NCI-H82 treated with DMSO at 0.1 percent for 48 hours (cell line): ENCODE data around the gene ACKR3.

Experiments used
- DNase-seq: peaks from one replicate; lab custom pipeline; 2025; ENCODE audit not compliant: unreplicated experiment; lab: John Stamatoyannopoulos, UW

ACKR3 gene

DNA sequence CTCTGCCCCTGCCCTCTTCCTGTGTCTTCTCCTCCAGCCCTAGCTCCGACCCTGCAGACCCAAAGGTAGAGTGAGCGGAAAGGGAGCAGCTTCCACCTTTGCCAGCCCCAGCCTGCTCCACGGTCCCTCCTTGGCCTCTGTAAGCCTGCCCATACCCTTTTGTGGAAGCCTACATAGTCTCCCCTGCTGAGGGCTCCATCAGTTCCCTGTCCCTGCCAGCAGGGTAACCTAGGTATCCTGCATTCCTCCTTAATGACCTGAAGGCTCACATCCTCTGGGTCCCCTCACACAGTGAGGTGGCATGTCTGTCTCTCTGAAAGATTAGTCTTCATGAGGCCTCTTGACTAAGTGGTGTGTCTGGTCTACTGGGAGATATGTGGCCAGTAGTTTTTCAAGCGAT, 20.5 kb upstream of the ACKR3 start:
- DNase-seq = no peak

DNA sequence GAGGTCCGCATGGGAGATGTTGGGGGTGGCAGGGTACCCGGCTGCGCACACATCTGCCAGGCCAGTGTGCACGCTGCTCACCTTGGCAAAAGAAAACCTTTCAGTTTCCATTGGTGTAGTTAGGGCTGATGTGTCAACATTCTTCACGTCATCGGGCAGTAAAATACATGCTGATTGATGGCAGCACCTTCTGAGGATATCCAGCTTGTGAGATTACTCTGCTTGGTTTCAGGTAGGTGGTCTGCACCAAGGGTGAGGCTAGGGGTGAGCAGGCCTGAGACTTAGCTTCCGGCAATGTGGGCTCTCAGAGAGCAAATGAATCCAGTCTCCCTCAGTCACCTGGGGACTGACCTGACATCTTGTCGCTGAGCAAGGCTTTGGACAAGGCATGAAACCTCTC, 19.3 kb upstream of the ACKR3 start:
- DNase-seq = no peak

GRCh38 chr2:236550701-236551465, 18.7 kb upstream of the ACKR3 start:
- DNase-seq = no peak

DNA sequence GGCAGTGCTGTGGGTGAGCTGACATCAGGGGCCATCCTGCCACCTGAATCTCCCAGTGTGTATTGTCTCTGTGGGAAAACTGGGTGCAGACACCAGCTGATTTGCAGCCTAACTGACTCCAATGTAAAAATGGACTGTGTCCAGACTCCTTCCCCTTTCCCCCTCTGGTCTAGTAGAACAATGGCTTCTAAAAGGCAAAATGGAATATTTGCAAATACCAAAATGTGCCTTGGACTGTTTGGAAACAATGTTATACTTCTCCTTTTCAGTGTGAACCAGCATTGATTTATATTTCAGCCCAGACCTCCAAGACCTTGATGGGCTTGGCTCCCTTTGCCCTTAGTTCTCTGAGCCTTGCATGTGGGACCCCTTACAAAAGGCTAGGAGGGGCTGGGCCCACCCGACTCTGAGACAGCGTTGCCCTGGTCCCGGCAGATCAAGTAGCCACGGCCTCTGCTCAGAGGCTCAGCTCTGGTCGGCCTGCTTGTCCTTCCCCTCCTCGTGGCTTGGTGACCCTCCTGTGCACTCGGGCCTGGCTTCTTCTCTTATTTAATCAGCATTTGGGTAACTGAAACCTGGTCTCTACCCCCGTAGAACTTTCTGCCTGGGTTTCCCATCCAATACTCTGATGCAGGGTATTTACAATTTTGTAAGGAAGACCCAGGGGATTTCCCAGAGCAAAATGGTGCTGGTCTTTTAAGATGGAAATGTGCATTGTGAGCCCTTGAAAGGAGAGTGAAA, 18.0 kb upstream of the ACKR3 start:
- DNase-seq = no peak

- no peak for DNase-seq
These were observed 17.4 kb upstream of the ACKR3 start for GRCh38 chr2:236552212-236552542.

DNA sequence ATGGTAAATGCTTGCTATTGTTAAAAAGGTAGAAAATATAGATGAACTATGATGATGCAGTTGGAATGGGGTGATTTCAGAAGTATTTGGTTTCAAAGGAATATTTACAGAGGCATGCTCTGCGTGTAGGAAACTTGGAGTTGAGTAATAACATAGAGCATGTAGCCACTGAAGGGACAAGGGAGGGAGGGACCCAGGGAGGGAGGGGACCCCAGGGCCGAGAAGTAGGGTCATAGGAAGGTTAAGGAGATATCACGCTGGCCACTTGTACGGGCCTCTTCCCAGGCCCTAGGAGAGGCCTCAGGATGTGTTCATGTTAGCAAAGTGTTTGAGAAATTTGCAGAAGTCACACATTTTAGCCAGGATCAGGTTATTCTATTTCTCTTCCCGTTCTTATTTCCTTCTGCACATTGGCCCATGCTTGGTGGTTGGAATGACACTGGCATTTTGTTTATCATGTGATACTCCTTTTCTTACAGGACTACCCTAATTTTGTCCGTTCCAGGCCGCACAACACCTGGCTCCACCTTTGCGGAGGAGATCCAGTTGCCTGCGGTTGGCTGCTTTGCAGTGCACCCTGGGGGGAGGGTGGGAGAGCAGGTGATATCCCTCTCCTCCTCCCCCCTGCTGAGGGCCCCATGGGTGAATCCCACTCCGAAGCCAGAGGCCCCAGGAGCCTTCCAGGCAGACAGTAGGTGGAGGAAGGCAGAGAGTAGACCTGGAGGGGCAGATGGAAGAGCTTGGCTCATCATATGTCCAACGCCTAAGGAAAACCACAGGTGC, 16.9 kb upstream of the ACKR3 start:
- no peak for DNase-seq

DNA sequence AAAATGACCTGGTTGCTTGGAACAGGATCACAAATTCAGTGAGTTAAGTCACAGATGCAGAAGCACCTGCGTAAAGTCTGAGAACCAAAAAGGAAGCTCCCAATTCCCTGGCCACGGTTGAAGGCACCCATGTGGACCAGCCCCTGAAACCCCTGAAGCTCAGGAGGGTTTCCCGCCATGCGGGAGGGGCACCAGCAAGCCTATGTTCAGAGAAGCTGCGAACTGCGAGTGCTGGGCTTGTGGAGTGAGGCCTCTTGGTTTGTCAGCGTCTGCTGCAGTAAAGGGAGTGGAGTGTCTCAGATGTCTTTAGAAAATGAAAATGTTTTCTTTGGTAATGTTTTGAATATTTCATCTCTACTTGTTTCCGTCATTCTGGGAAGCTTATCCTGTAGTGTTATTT, 16.1 kb upstream of the ACKR3 start:
- no peak for DNase-seq

- DNase-seq = no peak
These were observed 14.9 kb upstream of the ACKR3 start for GRCh38 chr2:236554629-236555282.

DNA sequence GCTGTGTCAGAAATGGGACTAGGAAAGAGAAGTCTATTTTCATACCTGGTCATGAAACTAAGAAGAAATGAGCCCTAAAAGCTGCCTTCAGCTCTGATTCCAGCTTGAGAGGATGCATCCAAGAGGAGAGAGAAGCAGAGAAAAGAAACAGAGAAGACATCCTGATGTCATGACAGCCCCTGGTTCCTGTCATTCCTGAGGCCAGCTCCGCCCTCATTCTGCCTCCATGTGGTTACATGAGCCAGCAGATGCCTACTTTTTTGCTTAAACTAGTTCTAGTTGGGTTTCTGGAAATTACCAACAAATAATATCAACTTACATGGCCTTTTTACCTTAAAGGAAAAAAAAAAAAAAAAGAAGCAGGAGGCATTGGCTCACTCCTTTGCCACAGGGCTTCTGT, 14.1 kb upstream of the ACKR3 start:
- no peak for DNase-seq

GRCh38 chr2:236557306-236558030, 12.2 kb upstream of the ACKR3 start:
- no peak for DNase-seq

DNA sequence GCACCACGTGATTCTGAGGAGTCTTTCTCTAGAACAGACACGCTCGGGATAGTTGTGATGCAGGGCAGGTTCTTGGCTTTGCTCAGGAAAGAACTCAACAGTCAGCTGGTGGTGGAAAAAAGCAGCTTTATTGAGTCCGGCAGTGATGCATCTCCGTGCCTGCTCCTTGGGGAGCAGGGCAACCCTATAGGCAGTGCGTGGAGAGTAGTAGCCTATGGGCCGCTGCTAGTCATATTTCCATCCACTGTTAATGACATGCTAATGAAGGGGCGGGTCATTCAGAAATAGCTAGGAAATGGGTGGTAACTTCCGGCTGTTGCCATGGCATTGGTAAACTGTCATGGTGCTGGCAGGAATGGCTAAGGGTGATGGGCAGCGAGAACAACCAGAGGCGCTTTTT, 11.6 kb upstream of the ACKR3 start:
- no peak for DNase-seq

GRCh38 chr2:236558993-236559978, 10.3 kb upstream of the ACKR3 start:
- DNase-seq = no peak

GRCh38 chr2:236561874-236562273, 7.8 kb upstream of the ACKR3 start:
- no peak for DNase-seq

DNA sequence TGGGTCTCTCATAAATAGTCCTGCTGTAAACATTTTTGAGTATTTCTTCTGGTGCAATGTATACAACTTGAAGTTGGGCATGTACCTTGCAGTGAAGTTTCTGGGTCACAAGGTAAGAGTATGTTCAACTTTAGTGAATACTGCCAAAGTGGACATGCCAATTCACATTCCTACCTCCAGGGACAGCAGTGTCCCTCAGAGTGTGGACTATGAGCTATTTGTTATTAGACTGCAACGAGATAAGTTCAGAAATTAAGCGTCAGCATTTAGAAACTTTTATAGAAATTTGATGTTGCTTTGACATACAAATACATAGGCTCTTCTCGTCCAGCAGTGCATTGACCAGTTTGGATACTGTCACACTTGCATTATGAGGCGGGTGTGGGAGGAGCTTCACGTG, 7.2 kb upstream of the ACKR3 start:
- DNase-seq = no peak

DNA sequence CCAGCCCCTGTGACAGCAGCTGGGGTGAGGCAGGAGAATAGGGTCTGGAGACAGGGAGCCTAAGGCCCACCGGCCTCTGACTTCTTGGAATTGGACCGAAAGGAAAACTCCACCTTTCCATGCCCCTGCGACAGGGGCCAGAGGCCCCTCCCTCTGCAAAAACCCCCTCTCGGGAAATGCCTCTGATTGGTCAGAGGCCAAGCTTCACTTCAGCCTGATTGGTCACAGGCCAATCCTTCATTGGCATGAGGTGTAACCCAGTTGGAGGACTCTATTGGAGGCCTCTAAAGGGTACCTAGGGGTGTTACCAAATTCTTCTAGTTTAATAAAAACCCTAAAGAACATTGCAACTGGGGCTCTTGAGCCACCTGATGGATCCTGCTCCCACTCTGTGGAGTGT, 5.7 kb upstream of the ACKR3 start:
- no peak for DNase-seq

DNA sequence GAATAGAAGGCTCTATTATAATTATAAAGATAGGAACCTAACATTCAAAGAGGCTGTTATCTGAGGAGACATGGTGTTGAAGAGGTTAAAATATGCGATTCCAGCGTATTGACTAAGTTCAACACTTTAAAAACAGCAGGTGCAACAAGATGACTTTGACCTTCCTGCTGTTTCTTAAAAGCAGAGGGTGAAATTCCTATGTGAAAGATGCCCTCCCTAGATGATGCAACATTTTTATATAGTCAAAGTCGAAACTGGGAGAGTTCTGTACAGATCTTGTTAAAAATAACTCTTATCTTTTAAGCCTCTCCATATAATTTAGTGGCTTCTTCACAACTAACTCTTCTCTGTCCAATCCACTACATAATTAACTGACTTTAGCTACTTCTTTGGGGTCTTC, 4.4 kb upstream of the ACKR3 start:
- no peak for DNase-seq

DNA sequence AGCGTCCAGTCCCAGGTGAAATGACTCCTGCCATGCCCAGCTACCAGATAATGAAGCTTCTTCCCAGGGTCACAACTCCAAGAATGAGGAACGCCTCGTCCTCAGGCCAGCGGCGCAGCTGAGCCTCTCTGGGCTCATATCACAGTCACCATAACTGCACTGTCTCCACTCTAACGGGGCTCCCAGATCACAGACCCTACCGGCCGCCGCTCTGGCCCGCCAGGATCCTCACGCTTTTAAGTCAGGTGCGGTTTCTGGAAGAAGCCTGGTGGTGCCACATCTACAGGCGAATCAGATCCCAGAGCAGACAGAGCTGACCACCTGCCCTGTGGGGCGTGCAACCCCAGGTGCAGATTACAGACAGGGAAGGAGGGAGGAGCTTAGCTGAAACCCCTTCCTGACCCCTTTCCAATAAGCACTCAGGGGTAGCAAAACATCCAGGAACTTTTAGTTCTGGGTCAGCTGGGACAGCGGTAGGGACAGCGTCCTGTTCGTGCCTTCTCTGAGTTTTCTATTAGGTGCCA, 3.7 kb upstream of the ACKR3 start:
- no peak for DNase-seq

DNA sequence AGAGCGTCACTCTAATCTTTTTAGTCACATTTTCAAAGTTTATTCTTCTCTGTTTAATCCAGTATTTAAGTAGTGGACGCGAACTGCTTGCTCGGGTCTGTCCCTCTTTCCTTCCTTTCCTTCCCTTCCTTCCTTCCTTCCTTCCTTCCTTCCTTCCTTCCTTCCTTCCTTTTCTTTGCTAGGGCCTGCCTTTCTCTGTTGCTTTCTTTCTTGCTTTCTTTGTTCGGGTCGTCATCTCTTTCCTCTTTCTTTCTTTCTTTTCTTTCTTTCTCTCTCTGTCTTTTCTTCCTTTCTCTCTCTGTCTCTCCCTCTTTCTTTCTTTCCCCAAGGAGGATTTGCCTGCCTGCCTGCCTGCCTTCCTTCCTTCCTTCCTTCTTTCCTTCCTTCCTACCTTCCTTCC, 3.0 kb upstream of the ACKR3 start:
- no peak for DNase-seq
